ENCODE data around the gene C6orf47. TPM values are rescaled to one million over a fixed set of nuclear protein-coding genes. Genes with fewer than 3 reads are reported as not detected.
A peak's percentile ranks its signal among the peaks of the same experiment; 100 is the strongest.

Gene C6orf47
- total and polyA plus RNA-seq, 2 of the 13 experiments (the other 11 are each of a cell fraction or from before 2014, with no cell fraction given), result 1.7 to 18.1 TPM

GRCh38 chr6:31619805-31620585 lies 40.6 kb downstream of the C6orf47 start (continued):
- TF ChIP-seq ZBTB4 (CRISPR knock-in tag; IDR thresholded peaks at IDR 0.05; ENCODE audit: borderline replicate concordance) (no peak), TBP (CRISPR knock-in tag; IDR thresholded peaks at IDR 0.05) (no peak), MED13 (CRISPR knock-in tag; IDR thresholded peaks at IDR 0.05) (no peak), PHF8 (CRISPR knock-in tag; IDR thresholded peaks at IDR 0.05) (peak; percentile 65; the same call in 1 of the 2 replicates), ZMYM2 (CRISPR knock-in tag; IDR thresholded peaks at IDR 0.05) (0 out of 2 replicates have a peak, but pooled peaks have one; percentile 5), ZNF589 (CRISPR knock-in tag; conservative IDR thresholded peaks at IDR 0.05) (0 out of 2 replicates have a peak, but pooled peaks have one; percentile 35), ZNF335 (CRISPR knock-in tag; IDR thresholded peaks at IDR 0.05) (peak; percentile 84), ONECUT2 (CRISPR knock-in tag; IDR thresholded peaks at IDR 0.05) (peak; percentile 60; the same call in 1 of the 2 replicates), FOXM1 (CRISPR knock-in tag; IDR thresholded peaks at IDR 0.05) (no peak; the same call in 1 of the 2 replicates), SP5 (CRISPR knock-in tag; IDR thresholded peaks at IDR 0.05; ENCODE audit: borderline replicate concordance, low read depth) (peak; percentile 86), ZBTB20 (CRISPR knock-in tag; IDR thresholded peaks at IDR 0.05; ENCODE audit: borderline replicate concordance, low read depth) (peak; percentile 79; the same call in 1 of the 2 replicates), IKZF1 (IDR thresholded peaks at IDR 0.05) (no peak), ZSCAN12 (CRISPR knock-in tag; IDR thresholded peaks at IDR 0.05) (no peak), ZNF17 (CRISPR knock-in tag; IDR thresholded peaks at IDR 0.05) (no peak), ZNF256 (CRISPR knock-in tag; conservative IDR thresholded peaks at IDR 0.05) (no peak), PBX3 (CRISPR knock-in tag; IDR thresholded peaks at IDR 0.05; ENCODE audit: borderline replicate concordance) (no peak), ZNF615 (CRISPR knock-in tag; IDR thresholded peaks at IDR 0.05; ENCODE audit: borderline replicate concordance) (0 out of 2 replicates have a peak, but pooled peaks have one; percentile 89), ARID3A (IDR thresholded peaks at IDR 0.05; ENCODE audit: low read depth, low read length) (peak; percentile 56), KLF6 (CRISPR knock-in tag; IDR thresholded peaks at IDR 0.05) (no peak; the same call in 1 of the 2 replicates), ZNF343 (CRISPR knock-in tag; IDR thresholded peaks at IDR 0.05) (no peak), HNRNPUL1 (IDR thresholded peaks at IDR 0.05; ENCODE audit: low read depth, low read length) (no peak), POLR2AphosphoS2 (IDR thresholded peaks at IDR 0.05; ENCODE audit: low read depth, low read length) (peak; percentile 62; the same call in 1 of the 2 replicates), ZNF414 (CRISPR knock-in tag; IDR thresholded peaks at IDR 0.05) (no peak; the same call in 1 of the 2 replicates), PAX8 (CRISPR knock-in tag; IDR thresholded peaks at IDR 0.05; ENCODE audit: borderline replicate concordance) (no peak)

All from HepG2 (cell line).